ENCODE measurements around the gene ERG.

DNA sequence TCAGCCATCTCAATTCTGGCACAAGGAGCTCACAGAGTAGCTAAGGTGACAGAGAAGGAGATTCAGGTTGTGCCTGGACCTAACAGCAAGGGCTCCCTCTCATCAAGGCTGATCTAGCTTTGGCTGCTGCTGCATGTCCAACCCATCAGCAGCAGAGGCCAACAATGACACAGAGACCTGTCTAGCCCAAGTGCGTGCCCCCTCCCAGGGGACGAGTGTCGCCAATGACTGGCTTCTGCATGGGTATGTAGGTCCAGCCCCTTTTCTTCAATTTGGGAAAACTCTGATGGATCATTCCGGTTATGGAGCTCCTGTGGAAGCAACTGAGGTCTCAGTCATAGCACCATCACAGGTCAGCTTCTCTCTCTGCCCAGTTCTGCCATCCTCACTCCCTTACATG, 158.1 kb downstream of the ERG start:
- TF ChIP-seq POLR2A (IDR thresholded peaks at IDR 0.05): no peak
- TF ChIP-seq, protein P1, sequence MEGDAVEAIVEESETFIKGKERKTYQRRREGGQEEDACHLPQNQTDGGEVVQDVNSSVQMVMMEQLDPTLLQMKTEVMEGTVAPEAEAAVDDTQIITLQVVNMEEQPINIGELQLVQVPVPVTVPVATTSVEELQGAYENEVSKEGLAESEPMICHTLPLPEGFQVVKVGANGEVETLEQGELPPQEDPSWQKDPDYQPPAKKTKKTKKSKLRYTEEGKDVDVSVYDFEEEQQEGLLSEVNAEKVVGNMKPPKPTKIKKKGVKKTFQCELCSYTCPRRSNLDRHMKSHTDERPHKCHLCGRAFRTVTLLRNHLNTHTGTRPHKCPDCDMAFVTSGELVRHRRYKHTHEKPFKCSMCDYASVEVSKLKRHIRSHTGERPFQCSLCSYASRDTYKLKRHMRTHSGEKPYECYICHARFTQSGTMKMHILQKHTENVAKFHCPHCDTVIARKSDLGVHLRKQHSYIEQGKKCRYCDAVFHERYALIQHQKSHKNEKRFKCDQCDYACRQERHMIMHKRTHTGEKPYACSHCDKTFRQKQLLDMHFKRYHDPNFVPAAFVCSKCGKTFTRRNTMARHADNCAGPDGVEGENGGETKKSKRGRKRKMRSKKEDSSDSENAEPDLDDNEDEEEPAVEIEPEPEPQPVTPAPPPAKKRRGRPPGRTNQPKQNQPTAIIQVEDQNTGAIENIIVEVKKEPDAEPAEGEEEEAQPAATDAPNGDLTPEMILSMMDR (IDR thresholded peaks at IDR 0.05): no peak

Measured in Peyer's patch (tissue), 4 donors.